ENCODE results near the gene OCIAD1.

OCIAD1 gene

GRCh38 chr4:48891028-48891619 is 60.2 kb downstream of the OCIAD1 start:
- no peak for DNase-seq (ENCODE audit: low spot score)

GRCh38 chr4:48896845-48897244 is 66.0 kb downstream of the OCIAD1 start:
- no peak for DNase-seq (ENCODE audit: low spot score)

- DNase-seq (ENCODE audit: low spot score), result no peak
Measured at GRCh38 chr4:48898733-48899431, 68.0 kb downstream of the OCIAD1 start.

- no peak for DNase-seq (ENCODE audit: low spot score)
Measured at GRCh38 chr4:48899432-48899749, 68.5 kb downstream of the OCIAD1 start.

GRCh38 chr4:48899950-48900349 is 69.1 kb downstream of the OCIAD1 start:
- no peak for DNase-seq (ENCODE audit: low spot score)

GRCh38 chr4:48901196-48901595 is 70.3 kb downstream of the OCIAD1 start:
- DNase-seq (ENCODE audit: low spot score), result no peak

- DNase-seq (ENCODE audit: low spot score), result peak; percentile 10
Measured at GRCh38 chr4:48902266-48902665, 71.4 kb downstream of the OCIAD1 start.

- no peak for DNase-seq (ENCODE audit: low spot score)
Measured at GRCh38 chr4:48904101-48904500, 73.2 kb downstream of the OCIAD1 start.

GRCh38 chr4:48904541-48905142 is 73.8 kb downstream of the OCIAD1 start:
- DNase-seq (ENCODE audit: low spot score), result peak; percentile 13

GRCh38 chr4:48905363-48906015 is 74.6 kb downstream of the OCIAD1 start:
- DNase-seq (ENCODE audit: low spot score), result peak; percentile 33

- DNase-seq (ENCODE audit: low spot score), result peak; percentile 37
Measured at GRCh38 chr4:48906206-48907173, 75.6 kb downstream of the OCIAD1 start, which contains the start of gene OCIAD2. Gene OCIAD2 (minus strand): TSS chr4:48906774. CDS start chr4:48904549, 2,225 bp downstream.

GRCh38 chr4:48907706-48908477 is 77.0 kb downstream of the OCIAD1 start:
- no peak for DNase-seq (ENCODE audit: low spot score)

GRCh38 chr4:48908687-48909086 is 77.8 kb downstream of the OCIAD1 start:
- DNase-seq (ENCODE audit: low spot score), result no peak

- peak; percentile 90 for DNase-seq (ENCODE audit: low spot score)
Measured at GRCh38 chr4:48909697-48910096, 78.8 kb downstream of the OCIAD1 start.

GRCh38 chr4:48910511-48910910 is 79.6 kb downstream of the OCIAD1 start:
- DNase-seq (ENCODE audit: low spot score), result no peak

All from GM03348 (cell line).